PFSK-1 (cell line): ENCODE results near the gene GABARAP.

Experiments
- POLR2AphosphoS5 ChIP-seq: IDR thresholded peaks from 2 replicates; pipeline ENCODE4 v1.6.1; 2012; ENCODE audit warnings: low read depth, mild to moderate bottlenecking, control low read depth, low read length, moderate library complexity
- TF ChIP-seq, protein P1 (sequence below), 2 experiments: IDR thresholded peaks; 2 replicates each; pipeline versions ENCODE4 v1.6.1 to v1.8.0; 2011 to 2012; ENCODE audit warnings: low read depth in 2 of 2, low read length in 2 of 2, control low read depth in 1 of 2, inconsistent platforms in 1 of 2, mild to moderate bottlenecking in 1 of 2, moderate library complexity in 1 of 2; ENCODE audit not compliant: insufficient read depth in 1 of 2

DNA sequence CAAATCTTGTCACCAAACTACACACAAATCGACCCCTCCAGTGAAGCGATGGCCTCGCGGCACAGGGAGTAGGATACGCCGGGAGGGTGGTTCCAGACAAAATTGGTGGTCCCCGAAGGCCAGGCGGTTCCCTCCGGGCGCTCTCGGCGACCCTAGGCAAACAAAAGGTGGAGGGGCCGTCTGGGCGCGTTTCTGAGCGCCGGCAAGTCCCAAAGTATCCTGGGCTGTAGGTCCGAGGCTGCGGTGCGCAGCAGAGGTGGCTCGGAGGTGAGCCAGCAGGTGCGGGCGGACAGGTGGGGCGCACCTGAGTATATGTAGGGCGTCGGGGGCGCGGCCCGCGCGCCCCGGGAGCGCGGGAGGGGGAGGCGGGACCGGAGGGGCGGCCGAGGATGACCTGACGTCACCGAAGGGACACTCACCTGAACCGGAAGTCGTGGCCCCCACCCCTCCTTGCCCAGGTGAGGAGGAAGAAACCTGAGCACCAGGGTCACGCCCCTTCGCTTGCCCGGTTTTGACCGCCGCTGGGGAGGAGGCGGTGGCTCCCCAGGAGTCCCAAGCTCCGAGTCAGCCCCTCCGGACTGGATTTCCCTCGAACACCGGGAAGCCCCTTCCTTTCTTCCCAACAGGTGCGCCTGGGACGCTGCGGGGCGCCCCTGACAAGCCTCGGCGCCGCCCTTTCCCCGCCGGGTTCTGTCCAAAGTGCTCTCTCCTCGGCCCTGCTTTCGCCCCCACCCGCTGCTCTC is 20.1 kb upstream of the GABARAP start, which contains the start of gene CLDN7:
- TF ChIP-seq POLR2AphosphoS5: no peak
- TF ChIP-seq, protein P1, sequence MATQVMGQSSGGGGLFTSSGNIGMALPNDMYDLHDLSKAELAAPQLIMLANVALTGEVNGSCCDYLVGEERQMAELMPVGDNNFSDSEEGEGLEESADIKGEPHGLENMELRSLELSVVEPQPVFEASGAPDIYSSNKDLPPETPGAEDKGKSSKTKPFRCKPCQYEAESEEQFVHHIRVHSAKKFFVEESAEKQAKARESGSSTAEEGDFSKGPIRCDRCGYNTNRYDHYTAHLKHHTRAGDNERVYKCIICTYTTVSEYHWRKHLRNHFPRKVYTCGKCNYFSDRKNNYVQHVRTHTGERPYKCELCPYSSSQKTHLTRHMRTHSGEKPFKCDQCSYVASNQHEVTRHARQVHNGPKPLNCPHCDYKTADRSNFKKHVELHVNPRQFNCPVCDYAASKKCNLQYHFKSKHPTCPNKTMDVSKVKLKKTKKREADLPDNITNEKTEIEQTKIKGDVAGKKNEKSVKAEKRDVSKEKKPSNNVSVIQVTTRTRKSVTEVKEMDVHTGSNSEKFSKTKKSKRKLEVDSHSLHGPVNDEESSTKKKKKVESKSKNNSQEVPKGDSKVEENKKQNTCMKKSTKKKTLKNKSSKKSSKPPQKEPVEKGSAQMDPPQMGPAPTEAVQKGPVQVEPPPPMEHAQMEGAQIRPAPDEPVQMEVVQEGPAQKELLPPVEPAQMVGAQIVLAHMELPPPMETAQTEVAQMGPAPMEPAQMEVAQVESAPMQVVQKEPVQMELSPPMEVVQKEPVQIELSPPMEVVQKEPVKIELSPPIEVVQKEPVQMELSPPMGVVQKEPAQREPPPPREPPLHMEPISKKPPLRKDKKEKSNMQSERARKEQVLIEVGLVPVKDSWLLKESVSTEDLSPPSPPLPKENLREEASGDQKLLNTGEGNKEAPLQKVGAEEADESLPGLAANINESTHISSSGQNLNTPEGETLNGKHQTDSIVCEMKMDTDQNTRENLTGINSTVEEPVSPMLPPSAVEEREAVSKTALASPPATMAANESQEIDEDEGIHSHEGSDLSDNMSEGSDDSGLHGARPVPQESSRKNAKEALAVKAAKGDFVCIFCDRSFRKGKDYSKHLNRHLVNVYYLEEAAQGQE (IDR thresholded peaks at IDR 0.05; ENCODE audit: insufficient read depth in 1 of 2, low read depth in 2 of 2, low read length in 2 of 2): no peak
